ENCODE data around the gene APC.

APC gene

DNA sequence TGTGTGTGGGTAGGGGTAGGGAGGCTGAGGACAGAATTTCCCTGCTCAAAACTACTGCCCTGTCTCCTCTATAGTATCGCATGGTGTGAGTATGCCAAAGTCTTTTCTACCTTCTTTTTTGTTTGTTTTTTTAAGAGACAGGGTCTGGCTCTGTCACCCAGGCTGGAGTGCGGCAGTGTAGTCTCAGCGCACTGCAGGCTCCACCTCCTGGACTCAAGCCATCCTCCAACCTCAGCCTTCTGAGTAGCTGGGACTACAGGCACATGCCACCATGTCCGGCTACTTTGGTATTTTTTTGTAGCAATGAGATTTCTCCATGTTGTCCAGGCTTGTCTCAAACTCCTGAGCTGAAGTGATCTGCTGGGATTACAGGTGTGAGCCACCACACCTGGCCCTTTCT lies 125.9 kb downstream of the APC start (continued):
- TF ChIP-seq, protein P1, sequence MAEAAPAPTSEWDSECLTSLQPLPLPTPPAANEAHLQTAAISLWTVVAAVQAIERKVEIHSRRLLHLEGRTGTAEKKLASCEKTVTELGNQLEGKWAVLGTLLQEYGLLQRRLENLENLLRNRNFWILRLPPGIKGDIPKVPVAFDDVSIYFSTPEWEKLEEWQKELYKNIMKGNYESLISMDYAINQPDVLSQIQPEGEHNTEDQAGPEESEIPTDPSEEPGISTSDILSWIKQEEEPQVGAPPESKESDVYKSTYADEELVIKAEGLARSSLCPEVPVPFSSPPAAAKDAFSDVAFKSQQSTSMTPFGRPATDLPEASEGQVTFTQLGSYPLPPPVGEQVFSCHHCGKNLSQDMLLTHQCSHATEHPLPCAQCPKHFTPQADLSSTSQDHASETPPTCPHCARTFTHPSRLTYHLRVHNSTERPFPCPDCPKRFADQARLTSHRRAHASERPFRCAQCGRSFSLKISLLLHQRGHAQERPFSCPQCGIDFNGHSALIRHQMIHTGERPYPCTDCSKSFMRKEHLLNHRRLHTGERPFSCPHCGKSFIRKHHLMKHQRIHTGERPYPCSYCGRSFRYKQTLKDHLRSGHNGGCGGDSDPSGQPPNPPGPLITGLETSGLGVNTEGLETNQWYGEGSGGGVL (tag by site-specific recombination; IDR thresholded peaks at IDR 0.05), result no peak
- TF ChIP-seq, protein P2, sequence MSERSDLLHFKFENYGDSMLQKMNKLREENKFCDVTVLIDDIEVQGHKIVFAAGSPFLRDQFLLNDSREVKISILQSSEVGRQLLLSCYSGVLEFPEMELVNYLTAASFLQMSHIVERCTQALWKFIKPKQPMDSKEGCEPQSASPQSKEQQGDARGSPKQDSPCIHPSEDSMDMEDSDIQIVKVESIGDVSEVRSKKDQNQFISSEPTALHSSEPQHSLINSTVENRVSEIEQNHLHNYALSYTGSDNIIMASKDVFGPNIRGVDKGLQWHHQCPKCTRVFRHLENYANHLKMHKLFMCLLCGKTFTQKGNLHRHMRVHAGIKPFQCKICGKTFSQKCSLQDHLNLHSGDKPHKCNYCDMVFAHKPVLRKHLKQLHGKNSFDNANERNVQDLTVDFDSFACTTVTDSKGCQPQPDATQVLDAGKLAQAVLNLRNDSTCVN (tag by site-specific recombination; optimal IDR thresholded peaks at IDR 0.05), result no peak
- TF ChIP-seq OVOL3 (tag by site-specific recombination; IDR thresholded peaks at IDR 0.05), result no peak
- no peak; the same call in 1 of the 2 replicates for TF ChIP-seq SP2 (tag by site-specific recombination; IDR thresholded peaks at IDR 0.05)
- TF ChIP-seq, protein P3, sequence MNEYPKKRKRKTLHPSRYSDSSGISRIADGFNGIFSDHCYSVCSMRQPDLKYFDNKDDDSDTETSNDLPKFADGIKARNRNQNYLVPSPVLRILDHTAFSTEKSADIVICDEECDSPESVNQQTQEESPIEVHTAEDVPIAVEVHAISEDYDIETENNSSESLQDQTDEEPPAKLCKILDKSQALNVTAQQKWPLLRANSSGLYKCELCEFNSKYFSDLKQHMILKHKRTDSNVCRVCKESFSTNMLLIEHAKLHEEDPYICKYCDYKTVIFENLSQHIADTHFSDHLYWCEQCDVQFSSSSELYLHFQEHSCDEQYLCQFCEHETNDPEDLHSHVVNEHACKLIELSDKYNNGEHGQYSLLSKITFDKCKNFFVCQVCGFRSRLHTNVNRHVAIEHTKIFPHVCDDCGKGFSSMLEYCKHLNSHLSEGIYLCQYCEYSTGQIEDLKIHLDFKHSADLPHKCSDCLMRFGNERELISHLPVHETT (tag by site-specific recombination; IDR thresholded peaks at IDR 0.05), result no peak
- no peak for TF ChIP-seq ZNF324 (tag by site-specific recombination; IDR thresholded peaks at IDR 0.05)
- no peak for TF ChIP-seq ZNF239 (tag by site-specific recombination; IDR thresholded peaks at IDR 0.05)
- TF ChIP-seq ZBTB20 (tag by site-specific recombination; IDR thresholded peaks at IDR 0.05), result no peak; the same call in 1 of the 2 replicates
- TF ChIP-seq ZNF121 (tag by site-specific recombination; IDR thresholded peaks at IDR 0.05), result no peak
- no peak for TF ChIP-seq SCRT1 (tag by site-specific recombination; IDR thresholded peaks at IDR 0.05; ENCODE audit: borderline replicate concordance)
- TF ChIP-seq FEZF1 (tag by site-specific recombination; IDR thresholded peaks at IDR 0.05), result 0 out of 2 replicates have a peak, but pooled peaks have one; percentile 35
- TF ChIP-seq, protein P4, sequence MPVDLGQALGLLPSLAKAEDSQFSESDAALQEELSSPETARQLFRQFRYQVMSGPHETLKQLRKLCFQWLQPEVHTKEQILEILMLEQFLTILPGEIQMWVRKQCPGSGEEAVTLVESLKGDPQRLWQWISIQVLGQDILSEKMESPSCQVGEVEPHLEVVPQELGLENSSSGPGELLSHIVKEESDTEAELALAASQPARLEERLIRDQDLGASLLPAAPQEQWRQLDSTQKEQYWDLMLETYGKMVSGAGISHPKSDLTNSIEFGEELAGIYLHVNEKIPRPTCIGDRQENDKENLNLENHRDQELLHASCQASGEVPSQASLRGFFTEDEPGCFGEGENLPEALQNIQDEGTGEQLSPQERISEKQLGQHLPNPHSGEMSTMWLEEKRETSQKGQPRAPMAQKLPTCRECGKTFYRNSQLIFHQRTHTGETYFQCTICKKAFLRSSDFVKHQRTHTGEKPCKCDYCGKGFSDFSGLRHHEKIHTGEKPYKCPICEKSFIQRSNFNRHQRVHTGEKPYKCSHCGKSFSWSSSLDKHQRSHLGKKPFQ (tag by site-specific recombination; IDR thresholded peaks at IDR 0.05), result peak; percentile 47; the same call in 1 of the 2 replicates
- no peak for TF ChIP-seq ZNF366 (tag by site-specific recombination; conservative IDR thresholded peaks at IDR 0.05)
- TF ChIP-seq GLIS2 (tag by site-specific recombination; IDR thresholded peaks at IDR 0.05), result no peak
- TF ChIP-seq ZXDB (tag by site-specific recombination; IDR thresholded peaks at IDR 0.05), result 0 out of 2 replicates have a peak, but pooled peaks have one; percentile 24
- TF ChIP-seq, protein P5, sequence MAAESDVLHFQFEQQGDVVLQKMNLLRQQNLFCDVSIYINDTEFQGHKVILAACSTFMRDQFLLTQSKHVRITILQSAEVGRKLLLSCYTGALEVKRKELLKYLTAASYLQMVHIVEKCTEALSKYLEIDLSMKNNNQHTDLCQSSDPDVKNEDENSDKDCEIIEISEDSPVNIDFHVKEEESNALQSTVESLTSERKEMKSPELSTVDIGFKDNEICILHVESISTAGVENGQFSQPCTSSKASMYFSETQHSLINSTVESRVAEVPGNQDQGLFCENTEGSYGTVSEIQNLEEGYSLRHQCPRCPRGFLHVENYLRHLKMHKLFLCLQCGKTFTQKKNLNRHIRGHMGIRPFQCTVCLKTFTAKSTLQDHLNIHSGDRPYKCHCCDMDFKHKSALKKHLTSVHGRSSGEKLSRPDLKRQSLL (tag by site-specific recombination; IDR thresholded peaks at IDR 0.05), result peak; percentile 87
- no peak for TF ChIP-seq ZNF202 (tag by site-specific recombination; IDR thresholded peaks at IDR 0.05; ENCODE audit: borderline replicate concordance)
- no peak for TF ChIP-seq ZNF24 (tag by site-specific recombination; IDR thresholded peaks at IDR 0.05)
- TF ChIP-seq ZNF223 (tag by site-specific recombination; IDR thresholded peaks at IDR 0.05), result no peak
- TF ChIP-seq, protein P6, sequence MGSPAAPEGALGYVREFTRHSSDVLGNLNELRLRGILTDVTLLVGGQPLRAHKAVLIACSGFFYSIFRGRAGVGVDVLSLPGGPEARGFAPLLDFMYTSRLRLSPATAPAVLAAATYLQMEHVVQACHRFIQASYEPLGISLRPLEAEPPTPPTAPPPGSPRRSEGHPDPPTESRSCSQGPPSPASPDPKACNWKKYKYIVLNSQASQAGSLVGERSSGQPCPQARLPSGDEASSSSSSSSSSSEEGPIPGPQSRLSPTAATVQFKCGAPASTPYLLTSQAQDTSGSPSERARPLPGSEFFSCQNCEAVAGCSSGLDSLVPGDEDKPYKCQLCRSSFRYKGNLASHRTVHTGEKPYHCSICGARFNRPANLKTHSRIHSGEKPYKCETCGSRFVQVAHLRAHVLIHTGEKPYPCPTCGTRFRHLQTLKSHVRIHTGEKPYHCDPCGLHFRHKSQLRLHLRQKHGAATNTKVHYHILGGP (tag by site-specific recombination; IDR thresholded peaks at IDR 0.05), result no peak
- TF ChIP-seq ZNF600 (tag by site-specific recombination; IDR thresholded peaks at IDR 0.05), result peak; percentile 100
- peak; percentile 50; the same call in 1 of the 2 replicates for TF ChIP-seq ZNF561 (tag by site-specific recombination; IDR thresholded peaks at IDR 0.05; ENCODE audit: borderline replicate concordance)
- TF ChIP-seq ZNF571 (tag by site-specific recombination; IDR thresholded peaks at IDR 0.05), result no peak
- 0 out of 2 replicates have a peak, but pooled peaks have one; percentile 10 for TF ChIP-seq ZNF629 (tag by site-specific recombination; IDR thresholded peaks at IDR 0.05)
- no peak for TF ChIP-seq ATF2 (tag by site-specific recombination; IDR thresholded peaks at IDR 0.05; ENCODE audit: low read depth)
- TF ChIP-seq ZNF350 (tag by site-specific recombination; IDR thresholded peaks at IDR 0.05), result no peak
- no peak for TF ChIP-seq ZNF792 (tag by site-specific recombination; IDR thresholded peaks at IDR 0.05)
- TF ChIP-seq ZBTB17 (tag by site-specific recombination; IDR thresholded peaks at IDR 0.05), result no peak; the same call in 1 of the 2 replicates
- peak; percentile 36; the same call in 1 of the 2 replicates for TF ChIP-seq ZNF394 (tag by site-specific recombination; IDR thresholded peaks at IDR 0.05; ENCODE audit: borderline replicate concordance)
- no peak for TF ChIP-seq KLF9 (tag by site-specific recombination; IDR thresholded peaks at IDR 0.05; ENCODE audit: low read depth)
